DMS53 (cell line): ENCODE measurements around the gene CPED1.
"Not testable (repeated sequence)": the region's sequence is repeated elsewhere in the genome, so short reads cannot be mapped to it uniquely, and the experiment has no call there.

Experiments used
- DNase-seq: peaks from one replicate; lab custom pipeline; 2025; lab: John Stamatoyannopoulos, UW

CPED1 gene

GRCh38 chr7:121071132-121071531 is 82.6 kb downstream of the CPED1 start:
- DNase-seq = no peak

DNA sequence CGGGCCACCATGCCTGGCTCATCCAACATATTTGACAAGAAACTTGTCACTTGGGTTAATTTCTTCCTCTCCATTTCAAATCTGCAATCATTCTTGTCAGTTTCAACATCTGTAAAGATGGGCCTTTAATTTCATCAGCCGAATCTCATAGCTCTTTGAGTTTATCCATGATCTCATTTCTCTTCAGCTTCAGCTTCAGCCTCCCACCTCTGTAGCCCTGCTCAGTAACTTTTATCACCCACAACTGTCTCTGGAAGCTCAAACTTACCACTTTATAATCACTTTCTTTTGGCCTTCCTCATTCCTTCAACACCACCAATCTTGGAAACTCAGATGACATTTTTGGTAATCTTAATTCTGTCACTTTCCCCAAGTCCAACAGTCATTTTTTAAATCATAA is 83.2 kb downstream of the CPED1 start:
- DNase-seq = no peak

GRCh38 chr7:121072826-121073225 is 84.3 kb downstream of the CPED1 start:
- no peak for DNase-seq

GRCh38 chr7:121073463-121074099 is 85.1 kb downstream of the CPED1 start:
- DNase-seq = no peak

- DNase-seq = not testable (repeated sequence)
These were observed 86.9 kb downstream of the CPED1 start for GRCh38 chr7:121075424-121075841.

GRCh38 chr7:121075952-121076349 is 87.4 kb downstream of the CPED1 start:
- DNase-seq = no peak

- no peak for DNase-seq
These were observed 88.0 kb downstream of the CPED1 start for GRCh38 chr7:121076350-121077164.

GRCh38 chr7:121077165-121077630 is 88.7 kb downstream of the CPED1 start:
- no peak for DNase-seq

DNA sequence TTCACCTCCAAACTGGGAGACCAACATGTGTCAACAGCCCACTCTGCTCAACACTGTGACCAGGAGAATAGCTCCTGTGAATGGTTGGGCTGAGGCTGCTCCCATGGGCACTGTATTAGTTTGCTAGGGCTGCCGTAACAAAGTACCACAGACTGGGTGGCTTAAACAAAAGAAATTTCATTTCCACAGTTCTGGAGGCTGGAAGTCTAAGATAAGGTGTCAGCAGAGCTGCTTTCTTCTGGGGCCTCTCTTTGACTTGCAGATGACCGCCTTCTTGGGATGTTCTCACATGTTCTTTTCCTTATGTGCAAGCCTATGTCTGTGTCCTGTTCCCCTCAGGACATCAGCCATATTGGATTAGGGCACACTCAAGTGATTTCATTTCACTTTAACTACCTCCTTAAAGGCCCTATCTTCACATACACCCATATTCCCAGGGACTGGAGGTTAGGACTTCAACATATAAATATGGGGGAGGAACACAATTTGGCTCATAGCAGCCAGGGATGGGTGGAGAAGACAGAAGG is 90.3 kb downstream of the CPED1 start:
- no peak for DNase-seq

DNA sequence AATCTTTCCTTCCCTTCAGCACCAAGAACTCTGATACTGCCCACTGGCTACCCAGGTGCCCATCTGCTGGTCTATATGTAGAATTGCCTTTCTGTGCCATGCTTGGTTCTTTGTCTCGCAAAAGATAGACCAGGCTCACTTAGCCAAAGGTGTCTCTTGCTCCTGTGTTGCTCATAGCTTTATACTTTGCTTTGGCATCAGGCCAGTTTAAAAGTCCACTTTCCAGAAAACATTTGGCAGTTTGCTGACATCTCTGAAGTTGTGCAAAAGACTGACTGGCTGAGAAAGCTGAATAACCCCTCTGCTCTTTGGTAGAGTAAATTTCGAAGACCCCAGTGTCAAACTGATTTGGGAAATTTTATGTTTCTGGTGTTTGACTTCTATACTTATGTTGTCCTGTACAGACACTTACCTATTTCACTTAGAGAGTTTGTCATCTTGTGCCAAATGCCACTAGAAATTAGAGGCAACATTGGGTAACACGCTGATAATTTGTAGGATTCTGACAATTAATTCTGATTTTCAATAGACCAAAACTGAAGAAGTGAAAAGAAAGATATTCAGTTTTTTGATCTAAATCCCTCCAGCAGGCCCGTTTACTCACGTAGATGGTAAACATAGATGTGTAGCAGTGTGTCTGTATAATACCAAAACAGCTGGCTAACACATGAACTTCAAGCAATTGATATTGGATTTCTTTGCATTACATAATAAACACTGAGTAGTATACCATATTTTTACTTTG is 91.1 kb downstream of the CPED1 start:
- DNase-seq = no peak

GRCh38 chr7:121080257-121080912 is 91.9 kb downstream of the CPED1 start:
- no peak for DNase-seq

- no peak for DNase-seq
These were observed 92.4 kb downstream of the CPED1 start for GRCh38 chr7:121080913-121081326.

GRCh38 chr7:121081327-121081936 is 92.9 kb downstream of the CPED1 start:
- DNase-seq = peak; percentile 86

DNA sequence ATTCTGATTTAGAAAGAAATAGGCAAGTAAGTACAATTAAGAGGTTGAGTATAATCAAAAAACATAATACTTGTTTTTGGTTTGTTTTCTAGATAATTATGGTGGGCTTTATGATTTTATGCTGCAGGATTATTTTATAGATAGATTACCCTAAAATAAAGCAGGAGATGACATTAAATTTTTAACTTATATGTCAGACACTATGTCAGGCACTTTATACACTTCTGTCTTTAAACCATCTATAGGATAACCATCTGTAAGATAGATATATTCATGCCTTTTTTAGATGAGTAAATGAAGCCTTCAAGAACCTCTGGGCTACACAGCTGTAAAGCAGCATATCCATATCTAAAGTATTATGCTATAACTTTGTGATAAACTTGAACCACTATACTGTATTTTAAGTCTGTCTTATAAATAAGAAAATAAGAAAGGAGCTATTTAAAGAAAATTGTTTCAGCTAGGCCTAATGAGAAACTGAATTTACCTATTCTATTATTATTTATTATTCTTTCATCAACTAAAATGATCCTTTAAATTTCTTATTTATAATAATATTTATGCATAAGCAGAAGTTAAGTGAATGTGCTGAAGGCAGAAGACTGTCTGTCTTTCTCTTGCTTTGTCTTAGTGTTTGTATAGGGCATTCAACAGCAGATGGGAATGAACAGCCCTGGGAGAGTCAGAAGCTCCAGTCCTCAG is 94.0 kb downstream of the CPED1 start:
- DNase-seq = no peak

GRCh38 chr7:121083138-121083789 is 94.8 kb downstream of the CPED1 start:
- DNase-seq = peak; percentile 26

- no peak for DNase-seq
These were observed 95.3 kb downstream of the CPED1 start for GRCh38 chr7:121083790-121084251.

- DNase-seq = no peak
These were observed 95.7 kb downstream of the CPED1 start for GRCh38 chr7:121084256-121084655.

- no peak for DNase-seq
These were observed 96.3 kb downstream of the CPED1 start for GRCh38 chr7:121084748-121085336.

DNA sequence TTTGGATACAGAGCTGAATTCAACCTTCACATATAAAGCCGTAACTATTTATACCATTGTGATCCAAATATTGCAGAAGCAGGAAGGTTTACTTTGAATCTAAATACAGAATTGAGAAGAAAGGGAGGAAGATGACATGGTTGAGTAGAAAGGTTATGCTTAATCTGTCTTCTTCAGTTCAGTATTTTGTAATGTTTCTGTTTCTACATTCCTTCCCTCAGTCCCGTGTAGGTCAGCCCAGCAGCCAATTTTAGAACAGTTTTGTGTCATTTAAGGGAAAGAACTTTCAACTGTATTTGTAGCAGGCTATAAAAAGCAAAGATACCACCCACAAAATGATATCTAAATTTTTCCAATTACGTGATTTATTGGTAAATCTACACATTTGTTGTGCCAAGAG is 97.4 kb downstream of the CPED1 start:
- DNase-seq = no peak

GRCh38 chr7:121088870-121089269 is 100.4 kb downstream of the CPED1 start:
- DNase-seq = no peak
